Loucy (cell line): Measurements from ENCODE around the gene PMEL.

Source experiments
- EZH2phosphoT487 ChIP-seq: fragments of 200-600 bp; IDR thresholded peaks from 2 replicates; pipeline ENCODE4 v1.6.1; 2018; ENCODE audit warnings: antibody characterized with exemption, mild to moderate bottlenecking, moderate library complexity, borderline replicate concordance
- TF ChIP-seq, protein P1 (sequence below): fragments of 200-600 bp; sonication (generic); conservative IDR thresholded peaks from 2 replicates; pipeline ENCODE4 v1.5.1; 2014; ENCODE audit warnings: mild to moderate bottlenecking, antibody characterized with exemption, low read length

DNA sequence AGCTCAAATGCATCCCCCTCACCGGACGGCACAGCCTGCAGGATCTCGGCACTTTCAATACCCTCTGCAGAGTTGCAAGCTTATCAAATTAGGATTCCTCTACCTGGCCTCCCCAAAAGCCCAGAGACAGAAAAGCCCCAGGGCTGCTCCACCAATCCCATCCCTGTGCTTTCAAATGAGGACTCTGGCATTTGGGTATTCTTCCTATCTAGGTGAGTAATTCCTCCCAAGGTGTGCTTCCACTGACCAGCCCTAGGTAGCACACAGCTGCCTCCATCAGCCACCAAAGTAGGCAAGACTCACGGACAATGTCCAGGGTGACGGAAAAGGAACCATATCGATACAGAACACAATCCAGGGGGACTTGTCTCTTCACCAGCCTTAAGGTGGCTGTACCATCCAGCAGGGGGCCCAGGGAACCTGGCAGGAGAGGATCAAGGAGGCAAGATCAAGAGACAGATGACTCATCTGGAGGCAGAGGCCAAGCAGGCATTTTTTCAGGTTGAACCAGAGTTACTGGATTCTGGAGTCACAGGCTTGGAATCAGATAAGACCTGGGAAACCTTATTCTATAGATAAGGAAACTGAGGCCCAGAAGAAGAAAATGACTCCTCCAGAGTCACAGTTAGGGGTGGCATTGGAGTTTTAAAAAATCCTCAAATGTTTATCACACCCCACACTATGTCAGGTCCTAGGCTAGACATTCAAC is 9.9 kb downstream of the PMEL start:
- TF ChIP-seq, protein P1, sequence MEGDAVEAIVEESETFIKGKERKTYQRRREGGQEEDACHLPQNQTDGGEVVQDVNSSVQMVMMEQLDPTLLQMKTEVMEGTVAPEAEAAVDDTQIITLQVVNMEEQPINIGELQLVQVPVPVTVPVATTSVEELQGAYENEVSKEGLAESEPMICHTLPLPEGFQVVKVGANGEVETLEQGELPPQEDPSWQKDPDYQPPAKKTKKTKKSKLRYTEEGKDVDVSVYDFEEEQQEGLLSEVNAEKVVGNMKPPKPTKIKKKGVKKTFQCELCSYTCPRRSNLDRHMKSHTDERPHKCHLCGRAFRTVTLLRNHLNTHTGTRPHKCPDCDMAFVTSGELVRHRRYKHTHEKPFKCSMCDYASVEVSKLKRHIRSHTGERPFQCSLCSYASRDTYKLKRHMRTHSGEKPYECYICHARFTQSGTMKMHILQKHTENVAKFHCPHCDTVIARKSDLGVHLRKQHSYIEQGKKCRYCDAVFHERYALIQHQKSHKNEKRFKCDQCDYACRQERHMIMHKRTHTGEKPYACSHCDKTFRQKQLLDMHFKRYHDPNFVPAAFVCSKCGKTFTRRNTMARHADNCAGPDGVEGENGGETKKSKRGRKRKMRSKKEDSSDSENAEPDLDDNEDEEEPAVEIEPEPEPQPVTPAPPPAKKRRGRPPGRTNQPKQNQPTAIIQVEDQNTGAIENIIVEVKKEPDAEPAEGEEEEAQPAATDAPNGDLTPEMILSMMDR = peak; percentile 66
- no peak for TF ChIP-seq EZH2phosphoT487
